HEK293 (cell line): Measurements from ENCODE around the gene CPNE9.

Experiments used
- ATF2 ChIP-seq: fragments of 450-650 bp; formaldehyde crosslinking; IDR thresholded peaks from 2 replicates; pipeline ENCODE4 v1.5.1; 2016; ENCODE audit warnings: missing biosample characterization, missing genetic modification characterization, low read depth
- ZBTB8A ChIP-seq: fragments of 450-650 bp; formaldehyde crosslinking; IDR thresholded peaks from 2 replicates; pipeline ENCODE4 v1.5.1; 2016; ENCODE audit warnings: missing biosample characterization, missing genetic modification characterization
- ZNF639 ChIP-seq: fragments of 450-650 bp; formaldehyde crosslinking; IDR thresholded peaks from 2 replicates; pipeline ENCODE4 v1.5.1; 2016; ENCODE audit warnings: missing biosample characterization, missing genetic modification characterization
- TF ChIP-seq, protein P1 (sequence below): fragments of 450-650 bp; formaldehyde crosslinking; IDR thresholded peaks from 2 replicates; pipeline ENCODE4 v1.5.1; 2016; ENCODE audit warnings: missing biosample characterization, missing genetic modification characterization

GRCh38 chr3:9730657-9731205, 27.1 kb downstream of the CPNE9 start:
- TF ChIP-seq, protein P1, sequence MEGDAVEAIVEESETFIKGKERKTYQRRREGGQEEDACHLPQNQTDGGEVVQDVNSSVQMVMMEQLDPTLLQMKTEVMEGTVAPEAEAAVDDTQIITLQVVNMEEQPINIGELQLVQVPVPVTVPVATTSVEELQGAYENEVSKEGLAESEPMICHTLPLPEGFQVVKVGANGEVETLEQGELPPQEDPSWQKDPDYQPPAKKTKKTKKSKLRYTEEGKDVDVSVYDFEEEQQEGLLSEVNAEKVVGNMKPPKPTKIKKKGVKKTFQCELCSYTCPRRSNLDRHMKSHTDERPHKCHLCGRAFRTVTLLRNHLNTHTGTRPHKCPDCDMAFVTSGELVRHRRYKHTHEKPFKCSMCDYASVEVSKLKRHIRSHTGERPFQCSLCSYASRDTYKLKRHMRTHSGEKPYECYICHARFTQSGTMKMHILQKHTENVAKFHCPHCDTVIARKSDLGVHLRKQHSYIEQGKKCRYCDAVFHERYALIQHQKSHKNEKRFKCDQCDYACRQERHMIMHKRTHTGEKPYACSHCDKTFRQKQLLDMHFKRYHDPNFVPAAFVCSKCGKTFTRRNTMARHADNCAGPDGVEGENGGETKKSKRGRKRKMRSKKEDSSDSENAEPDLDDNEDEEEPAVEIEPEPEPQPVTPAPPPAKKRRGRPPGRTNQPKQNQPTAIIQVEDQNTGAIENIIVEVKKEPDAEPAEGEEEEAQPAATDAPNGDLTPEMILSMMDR (tag by site-specific recombination), result no peak
- no peak for TF ChIP-seq ZBTB8A (tag by site-specific recombination)
- no peak for TF ChIP-seq ATF2 (tag by site-specific recombination)
- TF ChIP-seq ZNF639, result no peak
